OCI-LY7 (cell line): ENCODE results near the gene INSRR.

Source experiments
- EZH2phosphoT487 ChIP-seq: fragments of 200-600 bp; sonication (generic); IDR thresholded peaks from 2 replicates; pipeline ENCODE4 v1.6.1; 2018; ENCODE audit warnings: low read depth, borderline replicate concordance, mild to moderate bottlenecking, mixed run types, antibody characterized with exemption, low read length, moderate library complexity, mixed read lengths
- TF ChIP-seq, protein P1 (sequence below): fragments of 200-600 bp; sonication (generic); conservative IDR thresholded peaks from 2 replicates; pipeline ENCODE4 v1.5.1; 2014; ENCODE audit warnings: mild to moderate bottlenecking, antibody characterized with exemption, low read length, moderate library complexity, mixed read lengths

DNA sequence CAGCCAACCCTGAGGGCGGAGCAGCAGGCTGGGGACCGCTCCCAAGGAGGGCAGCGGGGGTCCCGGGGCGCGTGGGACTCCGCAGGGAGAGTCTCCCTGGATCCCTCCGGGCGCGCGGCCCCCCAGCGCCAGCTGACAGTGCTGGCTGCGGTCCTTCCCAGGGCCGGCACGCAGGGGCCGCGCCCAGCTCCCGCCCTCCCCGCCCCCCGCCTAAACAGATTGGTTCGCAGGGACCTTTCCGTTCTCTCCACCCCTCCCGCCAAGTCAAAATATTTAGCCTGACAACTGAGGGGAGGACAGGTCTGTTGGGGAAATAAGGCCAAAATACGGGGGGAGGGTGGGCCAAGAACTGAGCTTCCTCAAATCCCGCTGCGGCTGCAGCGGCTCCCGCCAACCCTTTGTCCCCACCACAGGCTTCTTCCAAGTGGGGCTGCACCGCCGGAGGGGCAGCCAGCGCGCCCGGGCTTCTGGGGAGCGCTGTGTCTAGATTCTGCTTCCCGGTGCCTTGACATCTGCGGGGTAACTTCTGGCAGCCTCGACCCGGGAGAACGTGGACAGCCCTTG lies at the start of gene INSRR:
- TF ChIP-seq, protein P1, sequence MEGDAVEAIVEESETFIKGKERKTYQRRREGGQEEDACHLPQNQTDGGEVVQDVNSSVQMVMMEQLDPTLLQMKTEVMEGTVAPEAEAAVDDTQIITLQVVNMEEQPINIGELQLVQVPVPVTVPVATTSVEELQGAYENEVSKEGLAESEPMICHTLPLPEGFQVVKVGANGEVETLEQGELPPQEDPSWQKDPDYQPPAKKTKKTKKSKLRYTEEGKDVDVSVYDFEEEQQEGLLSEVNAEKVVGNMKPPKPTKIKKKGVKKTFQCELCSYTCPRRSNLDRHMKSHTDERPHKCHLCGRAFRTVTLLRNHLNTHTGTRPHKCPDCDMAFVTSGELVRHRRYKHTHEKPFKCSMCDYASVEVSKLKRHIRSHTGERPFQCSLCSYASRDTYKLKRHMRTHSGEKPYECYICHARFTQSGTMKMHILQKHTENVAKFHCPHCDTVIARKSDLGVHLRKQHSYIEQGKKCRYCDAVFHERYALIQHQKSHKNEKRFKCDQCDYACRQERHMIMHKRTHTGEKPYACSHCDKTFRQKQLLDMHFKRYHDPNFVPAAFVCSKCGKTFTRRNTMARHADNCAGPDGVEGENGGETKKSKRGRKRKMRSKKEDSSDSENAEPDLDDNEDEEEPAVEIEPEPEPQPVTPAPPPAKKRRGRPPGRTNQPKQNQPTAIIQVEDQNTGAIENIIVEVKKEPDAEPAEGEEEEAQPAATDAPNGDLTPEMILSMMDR: no peak
- TF ChIP-seq EZH2phosphoT487: no peak
